CD4-positive, alpha-beta memory T cell (primary cell): Measurements from ENCODE around the gene MAK. TPM values are rescaled to one million over a fixed set of nuclear protein-coding genes. Genes with fewer than 3 reads are reported as not detected.
"Not testable (repeated sequence)": the region's sequence is repeated elsewhere in the genome, so short reads cannot be mapped to it uniquely, and the experiment has no call there.

Experiments
- CTCF ChIA-PET: fragments of 350-600 bp; sonication (Branson Sonifier 250); formaldehyde crosslinking; loops from one replicate; lab custom pipeline; 2021; ENCODE audit warnings: inconsistent platforms; ENCODE audit not compliant: partially characterized antibody; lab: Charles Lee
- POLR2A ChIA-PET: fragments of 350-600 bp; sonication (Branson Sonifier 250); formaldehyde crosslinking; loops from one replicate; lab custom pipeline; 2021; ENCODE audit not compliant: partially characterized antibody; lab: Charles Lee
- DNase-seq, 5 donors: peaks; one replicate each; pipeline versions ENCODE4 v3.0.0 to v3.0.0-alpha.2; 2020 to 2022; ENCODE audit warnings: mixed read lengths in 1 of 5
- H3K27ac ChIP-seq: one replicate; pipeline ENCODE4 v1.7.0; 2013; ENCODE audit warnings: low read depth, low read length
- H3K27me3 ChIP-seq: 2 replicates; pipeline ENCODE4 v1.7.0; 2013; ENCODE audit warnings: mild to moderate bottlenecking, low read length, moderate library complexity; ENCODE audit not compliant: insufficient read depth
- H3K36me3 ChIP-seq: 2 replicates; pipeline ENCODE4 v1.7.0; 2013; ENCODE audit warnings: mild to moderate bottlenecking, low read length, moderate library complexity; ENCODE audit not compliant: insufficient read depth
- H3K4me1 ChIP-seq: 2 replicates; pipeline ENCODE4 v1.7.0; 2013; ENCODE audit warnings: mild to moderate bottlenecking, low read length, moderate library complexity; ENCODE audit not compliant: insufficient read depth
- H3K4me3 ChIP-seq, 2 donors: one replicate each; pipeline ENCODE4 v1.7.0; 2013; ENCODE audit warnings: low read length in 2 of 2, mild to moderate bottlenecking in 1 of 2
- H3K9me3 ChIP-seq, 2 donors: one replicate each; pipeline ENCODE4 v1.7.0; 2013; ENCODE audit warnings: low read length in 2 of 2, control low read depth in 1 of 2; ENCODE audit not compliant: control insufficient read depth in 1 of 2
- H3K27ac Mint-ChIP-seq, 7 donors: one replicate each; pipeline ENCODE4 v1.8.0; 2020 to 2021; ENCODE audit warnings: mixed read lengths in 7 of 7, mild to moderate bottlenecking in 6 of 7, inconsistent platforms in 3 of 7, moderate library complexity in 3 of 7
- H3K27me3 Mint-ChIP-seq, 2 donors: one replicate each; pipeline ENCODE4 v1.8.0; 2020 to 2021; ENCODE audit warnings: mixed read lengths in 2 of 2
- H3K36me3 Mint-ChIP-seq, 2 donors: one replicate each; pipeline ENCODE4 v1.8.0; 2020 to 2021; ENCODE audit warnings: mixed read lengths in 2 of 2, inconsistent platforms in 1 of 2, mild to moderate bottlenecking in 1 of 2
- H3K4me1 Mint-ChIP-seq, 4 donors: one replicate each; pipeline ENCODE4 v1.8.0; 2020 to 2021; ENCODE audit warnings: mixed read lengths in 4 of 4, mild to moderate bottlenecking in 1 of 4
- H3K4me3 Mint-ChIP-seq, 8 donors: one replicate each; pipeline ENCODE4 v1.8.0; 2020 to 2021; ENCODE audit warnings: mixed read lengths in 8 of 8, mild to moderate bottlenecking in 7 of 8, moderate library complexity in 6 of 8, inconsistent platforms in 3 of 8
- H3K9me3 Mint-ChIP-seq, 8 donors: one replicate each; pipeline ENCODE4 v1.8.0; 2020 to 2021; ENCODE audit warnings: mixed read lengths in 8 of 8, mild to moderate bottlenecking in 5 of 8, inconsistent platforms in 3 of 8, moderate library complexity in 1 of 8
- intact Hi-C: fragments of 100-400 bp; cut with micrococcal nuclease; formaldehyde crosslinking; loops from one replicate; pipeline ENCODE4 v1.15.1; 2023
- polyA plus RNA-seq, 2 donors: library from polyadenylated mRNA; unstranded; fragments of 300-500 nt; fragmentation: Illumina TruSeq; gene quantifications; one replicate each; pipeline ENCODE4 v1.2.3, GENCODE V29; 2021
- total RNA-seq, 2 experiments: library from RNA; stranded (reverse); gene quantifications; one replicate each; pipeline ENCODE4 v1.2.3, GENCODE V29; 2021

MAK gene
- total and polyA plus RNA-seq, 4 experiments from 2014 or later = 0.14 TPM; not detected in 3

- Histone ChIP-seq H3K27ac (no peak overlapping the region), H3K27me3 (no peaks in the 10 kb centered on the region), H3K4me3 (no peak overlapping the region), H3K36me3 (no peaks in the 10 kb centered on the region), H3K4me1 (no peaks in the 10 kb centered on the region), H3K9me3 (no peaks in the 10 kb centered on the region)
- CTCF ChIA-PET = no interaction called here
- Mint-ChIP-seq H3K27ac (no peak overlapping the region), H3K27me3 (peaks cover 4 to 14% of the 10 kb centered on the region in 2 donors), H3K9me3 (peaks cover 0 to 2% (median 0%) of the 10 kb centered on the region in 8 donors), H3K4me3 (no peak overlapping the region), H3K36me3 (no peaks in the 10 kb centered on the region), H3K4me1 (no peaks in the 10 kb centered on the region)
- POLR2A ChIA-PET = no interaction called here
- intact Hi-C loops = no loop called here
- DNase-seq = no peak
These were observed 35.0 kb upstream of the MAK start for GRCh38 chr6:10873374-10873773.

- Mint-ChIP-seq H3K9me3 (peaks cover 0 to 2% (median 0%) of the 10 kb centered on the region in 8 donors), H3K4me3 (no peak overlapping the region), H3K27ac (no peak overlapping the region), H3K36me3 (no peaks in the 10 kb centered on the region), H3K27me3 (peaks cover 0 to 5% of the 10 kb centered on the region in 2 donors), H3K4me1 (no peaks in the 10 kb centered on the region)
- Histone ChIP-seq H3K9me3 (no peaks in the 10 kb centered on the region), H3K4me1 (no peaks in the 10 kb centered on the region), H3K36me3 (no peaks in the 10 kb centered on the region), H3K4me3 (no peak overlapping the region), H3K27ac (no peak overlapping the region), H3K27me3 (no peaks in the 10 kb centered on the region)
- no peak for DNase-seq
- intact Hi-C loops = no loop called here
- ChIA-PET CTCF (no interaction called here), POLR2A (no interaction called here)
These were observed 29.6 kb upstream of the MAK start for GRCh38 chr6:10867952-10868351.

- POLR2A ChIA-PET, H3K4me3 ChIP-seq, H3K4me1 Mint-ChIP-seq, H3K36me3 ChIP-seq, H3K27ac Mint-ChIP-seq, H3K36me3 Mint-ChIP-seq, DNase-seq, H3K27ac ChIP-seq, H3K4me1 ChIP-seq, CTCF ChIA-PET, H3K27me3 ChIP-seq, H3K4me3 Mint-ChIP-seq, intact Hi-C loops, H3K9me3 Mint-ChIP-seq, H3K27me3 Mint-ChIP-seq, H3K9me3 ChIP-seq: not testable (repeated sequence)
These were observed 28.4 kb upstream of the MAK start for GRCh38 chr6:10866709-10867108.

- CTCF ChIA-PET, H3K27ac Mint-ChIP-seq, H3K4me1 Mint-ChIP-seq, H3K4me3 Mint-ChIP-seq, H3K27ac ChIP-seq, H3K27me3 ChIP-seq, H3K4me1 ChIP-seq, H3K4me3 ChIP-seq, intact Hi-C loops, H3K9me3 ChIP-seq, H3K27me3 Mint-ChIP-seq, H3K9me3 Mint-ChIP-seq, H3K36me3 Mint-ChIP-seq, DNase-seq, H3K36me3 ChIP-seq, POLR2A ChIA-PET: not testable (repeated sequence)
These were observed 24.7 kb upstream of the MAK start for GRCh38 chr6:10863031-10863430.

GRCh38 chr6:10862361-10862760 is 24.0 kb upstream of the MAK start:
- H3K9me3 ChIP-seq = no peaks in the 10 kb centered on the region
- H3K4me1 Mint-ChIP-seq = no peaks in the 10 kb centered on the region
- no peak overlapping the region for H3K4me3 ChIP-seq
- H3K4me1 ChIP-seq = no peaks in the 10 kb centered on the region
- DNase-seq = no peak
- no peaks in the 10 kb centered on the region for H3K27me3 ChIP-seq
- H3K27ac Mint-ChIP-seq = peak overlapping the region in 1 of 7 donors; percentile 59
- ChIA-PET POLR2A (no interaction called here), CTCF (no interaction called here)
- H3K27ac ChIP-seq = no peak overlapping the region
- no peaks in the 10 kb centered on the region for H3K36me3 ChIP-seq
- no peak overlapping the region for H3K4me3 Mint-ChIP-seq
- intact Hi-C loops = no loop called here
- H3K9me3 Mint-ChIP-seq = no peaks in the 10 kb centered on the region
- H3K27me3 Mint-ChIP-seq = peaks cover 1 to 8% of the 10 kb centered on the region in 2 donors
- H3K36me3 Mint-ChIP-seq = no peaks in the 10 kb centered on the region

GRCh38 chr6:10861086-10861485 is 22.7 kb upstream of the MAK start:
- Mint-ChIP-seq H3K4me3 (no peak overlapping the region), H3K27ac (no peak overlapping the region), H3K9me3 (no peaks in the 10 kb centered on the region), H3K4me1 (no peaks in the 10 kb centered on the region), H3K36me3 (no peaks in the 10 kb centered on the region), H3K27me3 (peaks cover 1 to 10% of the 10 kb centered on the region in 2 donors)
- Histone ChIP-seq H3K27ac (no peak overlapping the region), H3K36me3 (no peaks in the 10 kb centered on the region), H3K4me3 (no peak overlapping the region), H3K4me1 (no peaks in the 10 kb centered on the region), H3K9me3 (no peaks in the 10 kb centered on the region), H3K27me3 (no peaks in the 10 kb centered on the region)
- no peak for DNase-seq
- ChIA-PET POLR2A (no interaction called here), CTCF (no interaction called here)
- intact Hi-C loops = no loop called here

GRCh38 chr6:10857259-10857658 is 18.9 kb upstream of the MAK start:
- no peaks in the 10 kb centered on the region for H3K4me1 ChIP-seq
- H3K36me3 ChIP-seq = no peaks in the 10 kb centered on the region
- Mint-ChIP-seq H3K27me3 (peaks cover 5 to 10% of the 10 kb centered on the region in 2 donors), H3K27ac (no peak overlapping the region), H3K4me3 (no peak overlapping the region), H3K4me1 (peaks cover 0 to 3% (median under 1%) of the 10 kb centered on the region in 4 donors), H3K9me3 (peaks cover 0 to 28% (median 18%) of the 10 kb centered on the region in 8 donors), H3K36me3 (peaks cover 4 to 7% of the 10 kb centered on the region in 2 donors)
- DNase-seq = no peak
- no peaks in the 10 kb centered on the region for H3K9me3 ChIP-seq
- no peak overlapping the region for H3K27ac ChIP-seq
- no peak overlapping the region for H3K4me3 ChIP-seq
- H3K27me3 ChIP-seq = no peaks in the 10 kb centered on the region
- ChIA-PET POLR2A (no interaction called here), CTCF (no interaction called here)
- intact Hi-C loops = no loop called here
